WTC11 (cell line): Measurements from ENCODE around the gene SCOC. TPM values are rescaled to one million over a fixed set of nuclear protein-coding genes. Genes with fewer than 3 reads are reported as not detected.

ENCODE experiments used
- ATAC-seq: fragments of 200-7000 bp; cut with Tn5 transposase; 2 replicates; pipeline ENCODE4 v1.10.0; 2021; ENCODE audit warnings: mild to moderate bottlenecking, moderate library complexity
- CTCF ChIA-PET: fragments of 300-600 bp; sonication (Branson Sonifier 250); formaldehyde crosslinking; loops from one replicate; lab custom pipeline; 2021; ENCODE audit warnings: antibody characterized with exemption; lab: Charles Lee
- POLR2A ChIA-PET: fragments of 350-600 bp; sonication (Branson Sonifier 250); formaldehyde crosslinking; loops from one replicate; lab custom pipeline; 2021; ENCODE audit warnings: antibody characterized with exemption; lab: Charles Lee
- DNase-seq: peaks from one replicate; pipeline ENCODE4 v3.0.0; 2021; ENCODE audit warnings: low spot score
- H3K27ac Mint-ChIP-seq: 2 replicates; pipeline ENCODE4 v1.8.0; 2021; ENCODE audit warnings: mixed read lengths
- H3K27me3 Mint-ChIP-seq: 2 replicates; pipeline ENCODE4 v1.8.0; 2021; ENCODE audit warnings: low read depth, mild to moderate bottlenecking, moderate library complexity, mixed read lengths
- H3K36me3 Mint-ChIP-seq: 2 replicates; pipeline ENCODE4 v1.8.0; 2021; ENCODE audit warnings: mixed read lengths
- H3K4me1 Mint-ChIP-seq: 2 replicates; pipeline ENCODE4 v1.8.0; 2022; ENCODE audit warnings: mixed read lengths
- H3K4me3 Mint-ChIP-seq: 2 replicates; pipeline ENCODE4 v1.8.0; 2021; ENCODE audit warnings: mild to moderate bottlenecking, moderate library complexity, mixed read lengths
- H3K9me3 Mint-ChIP-seq: 2 replicates; pipeline ENCODE4 v1.8.0; 2021; ENCODE audit warnings: mixed read lengths
- AFF4 ChIP-seq: sonication (generic); formaldehyde crosslinking; IDR thresholded peaks from 2 replicates; pipeline ENCODE4 v1.8.1; 2023; ENCODE audit warnings: mild to moderate bottlenecking, missing genetic modification reagents, borderline replicate concordance
- ATF1 ChIP-seq: sonication (generic); formaldehyde crosslinking; IDR thresholded peaks from 2 replicates; pipeline ENCODE4 v1.8.1; 2023; ENCODE audit warnings: mild to moderate bottlenecking, moderate library complexity, missing genetic modification reagents
- ATF2 ChIP-seq: sonication (generic); formaldehyde crosslinking; IDR thresholded peaks from 2 replicates; pipeline ENCODE4 v1.8.1; 2022; ENCODE audit warnings: low read depth, missing genetic modification reagents, borderline replicate concordance
- HMGA2 ChIP-seq: fragments of 250-450 bp; sonication (Bioruptor Pico); IDR thresholded peaks from 2 replicates; pipeline ENCODE4 v1.4.0; 2021; ENCODE audit warnings: mild to moderate bottlenecking, moderate library complexity
- IRF1 ChIP-seq: sonication (generic); formaldehyde crosslinking; IDR thresholded peaks from 2 replicates; pipeline ENCODE4 v1.8.0; 2023; ENCODE audit warnings: missing genetic modification reagents
- JUN ChIP-seq: sonication (generic); formaldehyde crosslinking; IDR thresholded peaks from 2 replicates; pipeline ENCODE4 v1.8.0; 2023; ENCODE audit warnings: mild to moderate bottlenecking, missing genetic modification reagents
- MXD4 ChIP-seq: fragments of 250-450 bp; sonication (Bioruptor Pico); IDR thresholded peaks from 2 replicates; pipeline ENCODE4 v1.8.0; 2021; ENCODE audit warnings: mild to moderate bottlenecking, moderate library complexity, borderline replicate concordance
- NR1H2 ChIP-seq: sonication (generic); formaldehyde crosslinking; IDR thresholded peaks from 2 replicates; pipeline ENCODE4 v1.9.0; 2021; ENCODE audit warnings: mild to moderate bottlenecking, moderate library complexity, missing genetic modification reagents
- NR2C2 ChIP-seq: sonication (generic); formaldehyde crosslinking; IDR thresholded peaks from 2 replicates; pipeline ENCODE4 v1.8.0; 2022; ENCODE audit warnings: mild to moderate bottlenecking, missing genetic modification reagents
- SMAD4 ChIP-seq: sonication (generic); formaldehyde crosslinking; IDR thresholded peaks from 2 replicates; pipeline ENCODE4 v1.8.0; 2022; ENCODE audit warnings: mild to moderate bottlenecking, missing genetic modification reagents
- SOX15 ChIP-seq: fragments of 250-450 bp; sonication (Bioruptor Pico); IDR thresholded peaks from 2 replicates; pipeline ENCODE4 v1.9.0; 2021; ENCODE audit warnings: mild to moderate bottlenecking
- STAT6 ChIP-seq: sonication (generic); formaldehyde crosslinking; conservative IDR thresholded peaks from 2 replicates; pipeline ENCODE4 v1.8.1; 2023; ENCODE audit warnings: mild to moderate bottlenecking, low read depth, missing genetic modification reagents, moderate library complexity
- ZNF138 ChIP-seq: sonication (generic); formaldehyde crosslinking; conservative IDR thresholded peaks from 2 replicates; pipeline ENCODE4 v1.8.1; 2022; ENCODE audit warnings: mild to moderate bottlenecking, moderate library complexity, missing genetic modification reagents
- ZNF219 ChIP-seq: sonication (generic); formaldehyde crosslinking; IDR thresholded peaks from 2 replicates; pipeline ENCODE4 v1.8.0; 2023; ENCODE audit warnings: missing genetic modification reagents, mild to moderate bottlenecking, borderline replicate concordance
- ZNF281 ChIP-seq: sonication (generic); formaldehyde crosslinking; IDR thresholded peaks from 2 replicates; pipeline ENCODE4 v1.8.0; 2023; ENCODE audit warnings: mild to moderate bottlenecking, missing genetic modification reagents
- ZNF396 ChIP-seq: fragments of 250-450 bp; sonication (Bioruptor Pico); IDR thresholded peaks from 2 replicates; pipeline ENCODE4 v1.8.0; 2021; ENCODE audit warnings: mild to moderate bottlenecking, moderate library complexity, borderline replicate concordance
- ZNF671 ChIP-seq: fragments of 250-450 bp; sonication (Bioruptor Pico); IDR thresholded peaks from 2 replicates; pipeline ENCODE4 v1.8.0; 2021; ENCODE audit warnings: mild to moderate bottlenecking
- total RNA-seq: library from RNA; stranded (reverse); gene quantifications from 3 replicates; pipeline ENCODE4 v1.2.3, GENCODE V29; 2021

SCOC gene
- total RNA-seq, 1 experiment from 2014 or later = 33.0 TPM

GRCh38 chr4:140395668-140396067 is 22.2 kb downstream of the SCOC start:
- H3K4me1 Mint-ChIP-seq = no peaks in the 10 kb centered on the region
- H3K4me3 Mint-ChIP-seq = no peak overlapping the region

More at GRCh38 chr4:140395668-140396067, 22.2 kb downstream of the SCOC start:
- ChIA-PET CTCF (no interaction called here), POLR2A (no interaction called here)
- no peaks in the 10 kb centered on the region for H3K36me3 Mint-ChIP-seq
- H3K27me3 Mint-ChIP-seq = no peaks in the 10 kb centered on the region
- 0 out of 2 replicates have a peak, but pooled peaks have one; percentile 46 for ATAC-seq
- TF ChIP-seq ZNF396 (CRISPR knock-in tag) (no peak), AFF4 (CRISPR knock-in tag) (no peak), ATF1 (no peak), ZNF219 (no peak), SOX15 (CRISPR knock-in tag) (no peak), IRF1 (CRISPR knock-in tag) (no peak), ZNF671 (no peak), SMAD4 (no peak), ZNF138 (no peak), STAT6 (CRISPR knock-in tag) (no peak), ATF2 (no peak), NR2C2 (CRISPR knock-in tag) (no peak), NR1H2 (CRISPR knock-in tag) (no peak), JUN (no peak), ZNF281 (no peak), MXD4 (CRISPR knock-in tag) (no peak), HMGA2 (no peak)
- H3K27ac Mint-ChIP-seq = no peak overlapping the region
- DNase-seq = no peak
- no peaks in the 10 kb centered on the region for H3K9me3 Mint-ChIP-seq
